NCI-H524 (cell line): ENCODE results near the gene RANBP3.
"Not testable (repeated sequence)": the region's sequence is repeated elsewhere in the genome, so short reads cannot be mapped to it uniquely, and the experiment has no call there.

Source experiments
- DNase-seq, 2 experiments: peaks; one replicate each; lab custom pipeline; 2025; lab: John Stamatoyannopoulos, UW

RANBP3 gene

GRCh38 chr19:5883157-5883873, 94.6 kb downstream of the RANBP3 start:
- not testable (repeated sequence) for DNase-seq

DNA sequence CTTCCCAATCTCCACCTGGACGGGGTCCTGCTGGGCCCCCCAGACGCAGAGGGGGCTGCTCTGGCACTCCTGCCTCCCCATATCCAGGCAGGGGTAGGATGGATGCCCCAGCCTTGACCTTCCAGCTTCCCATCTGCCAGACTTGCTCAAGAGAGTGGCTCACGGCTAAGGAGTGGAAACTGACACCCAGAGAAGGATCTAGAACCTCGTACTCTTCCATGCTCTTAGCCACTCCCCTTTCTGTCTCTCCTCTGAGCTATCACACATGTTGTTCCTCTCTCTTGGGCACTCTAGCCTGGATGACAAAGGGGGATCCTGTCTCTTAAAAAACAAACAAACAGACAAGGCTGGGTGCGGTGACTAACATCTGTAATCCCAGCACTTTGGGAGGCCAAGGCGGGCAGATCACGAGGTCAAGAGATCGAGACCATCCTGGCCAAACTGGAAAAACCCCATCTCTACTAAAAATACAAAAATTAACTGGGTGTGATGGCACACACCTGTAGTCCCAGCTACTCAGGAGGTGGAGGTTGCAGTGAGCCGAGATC, 95.4 kb downstream of the RANBP3 start:
- peak in 1 of 2 experiments; percentile 47 for DNase-seq

- DNase-seq: peak; percentile 43 to 62
Observed at GRCh38 chr19:5881543-5882299, 96.2 kb downstream of the RANBP3 start.

DNA sequence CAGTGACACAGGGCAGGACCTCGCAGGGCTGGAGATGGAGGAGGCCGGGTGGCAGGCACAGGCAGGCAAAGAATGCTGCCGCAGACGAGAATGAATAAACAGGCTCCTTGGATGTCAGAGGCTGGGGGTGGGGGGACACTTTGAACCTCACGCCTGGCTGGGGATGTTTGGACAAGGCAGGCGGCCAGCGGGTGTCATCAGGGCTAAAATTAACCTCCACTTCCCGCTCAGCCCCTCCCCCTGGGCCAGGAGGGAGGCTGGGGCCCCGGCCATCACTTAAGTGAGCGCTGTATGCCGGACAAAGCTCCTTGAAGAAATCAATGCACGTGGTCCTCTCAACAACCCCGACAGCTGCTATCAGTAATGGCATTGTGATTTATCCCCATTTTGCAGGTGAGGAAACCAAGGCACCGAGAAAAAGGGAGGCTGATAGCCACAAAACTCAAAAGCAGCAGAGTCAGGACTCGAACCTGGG, 97.3 kb downstream of the RANBP3 start:
- peak in 1 of 2 experiments; percentile 41 for DNase-seq

GRCh38 chr19:5880196-5880595, 97.7 kb downstream of the RANBP3 start:
- DNase-seq: no peak

DNA sequence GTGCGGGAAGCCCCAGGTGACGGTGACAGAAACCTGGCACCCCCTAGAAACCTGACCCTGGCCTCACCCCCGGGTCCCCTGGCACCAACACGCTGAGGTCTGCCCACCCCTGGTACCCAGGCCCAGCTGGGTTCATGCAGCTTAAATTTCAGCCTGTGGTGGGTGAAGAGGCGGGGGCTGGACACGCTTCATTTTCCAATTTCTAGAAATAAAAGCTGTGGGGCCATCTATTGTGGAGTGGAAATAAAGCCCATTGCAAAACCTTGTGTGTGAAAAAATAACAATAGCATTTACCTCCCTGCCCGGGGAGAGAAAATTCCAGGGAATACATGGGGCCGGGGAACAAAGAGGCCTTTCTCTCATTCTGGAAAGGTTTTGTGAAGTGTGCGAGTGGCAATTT, 100.1 kb downstream of the RANBP3 start:
- no peak for DNase-seq

GRCh38 chr19:5877427-5877826, 100.5 kb downstream of the RANBP3 start:
- DNase-seq: no peak

DNA sequence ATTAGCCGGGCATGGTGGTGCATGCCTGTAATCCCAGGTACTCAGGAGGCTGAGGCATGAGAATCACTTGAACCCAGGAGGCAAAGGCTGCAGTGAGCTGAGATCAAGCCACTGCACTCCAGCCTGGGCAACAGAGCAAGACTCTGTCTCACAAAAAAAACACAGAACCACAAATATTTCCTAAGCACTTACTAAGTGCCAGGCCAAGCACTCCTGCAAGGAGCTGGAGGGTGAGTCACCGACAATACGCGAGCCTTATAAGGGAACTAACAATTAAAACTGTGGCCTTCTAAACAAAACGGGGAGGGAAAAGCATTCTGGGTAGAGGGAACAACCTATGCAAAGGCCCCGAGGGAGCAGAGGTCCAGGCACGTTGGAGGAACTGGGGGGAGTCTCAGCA, 103.4 kb downstream of the RANBP3 start:
- not testable (repeated sequence) for DNase-seq

- no peak for DNase-seq
Observed at GRCh38 chr19:5873617-5874199, 104.2 kb downstream of the RANBP3 start.

DNA sequence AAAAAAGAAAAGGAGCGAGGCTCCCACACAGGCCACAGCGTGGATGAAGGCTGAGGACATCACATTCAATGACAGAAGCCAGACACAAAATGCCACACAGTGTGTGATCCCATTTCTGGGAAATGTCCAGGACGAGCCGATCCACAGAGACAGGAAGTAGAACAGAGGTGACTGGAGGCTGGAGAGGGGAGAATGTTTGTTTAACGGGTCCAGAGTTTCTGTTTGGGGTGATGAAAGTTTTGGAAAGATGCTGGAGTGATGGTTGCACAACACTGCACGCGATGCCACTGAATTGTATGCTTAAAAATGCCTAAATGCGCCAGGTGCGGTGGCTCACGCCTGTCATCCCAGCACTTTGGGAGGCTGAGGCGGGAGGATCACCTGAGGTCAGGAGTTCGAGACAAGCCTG, 107.0 kb downstream of the RANBP3 start:
- no peak for DNase-seq

DNA sequence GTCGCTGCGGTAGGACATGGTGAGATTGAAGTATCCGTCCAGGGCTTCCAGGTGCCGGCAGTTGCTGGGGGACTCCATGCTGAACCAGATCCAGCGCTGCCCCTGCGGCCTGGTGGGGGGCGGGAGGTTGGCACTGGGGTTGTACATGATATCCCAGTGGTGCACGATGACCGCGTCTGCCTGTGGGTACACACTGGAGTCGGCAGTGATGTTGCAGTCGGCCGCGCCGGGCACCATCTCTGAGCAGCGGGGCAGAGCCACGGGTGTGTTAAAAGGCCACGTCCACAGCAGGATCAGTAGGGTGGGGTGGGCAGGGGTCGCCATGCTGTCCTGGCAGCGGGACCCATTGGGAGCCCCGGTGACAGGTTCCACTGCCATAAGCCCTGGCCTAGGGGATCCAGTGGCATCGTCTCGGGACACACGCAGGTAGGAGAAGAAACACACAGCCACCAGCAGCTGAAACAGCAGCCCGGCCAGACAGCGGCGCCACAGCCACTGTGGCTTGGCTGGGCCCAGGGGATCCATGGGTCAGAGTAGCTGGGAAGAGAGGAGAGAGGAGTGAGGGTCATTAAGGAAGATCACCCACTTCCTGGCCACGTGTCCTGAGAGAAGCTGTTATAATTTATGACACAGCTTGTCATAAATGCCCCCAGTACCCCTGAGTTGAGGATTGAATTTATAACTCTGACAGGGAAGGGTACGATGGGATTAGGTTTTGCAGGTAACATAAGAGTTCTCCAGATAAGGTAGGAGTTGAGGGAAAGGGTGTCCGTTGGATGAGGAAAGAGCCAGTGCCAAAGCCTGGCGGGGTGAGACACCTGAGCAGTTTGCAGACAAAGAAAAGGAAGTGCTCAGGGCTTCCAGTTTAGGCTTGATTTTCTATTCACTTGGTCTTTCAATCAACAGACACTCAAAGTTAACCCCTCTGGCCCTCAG, 110.5 kb downstream of the RANBP3 start:
- no peak for DNase-seq
